HG03064 (cell line): ENCODE measurements around the gene ADAP1.

Source experiments
- ATAC-seq: cut with Tn5 transposase; IDR thresholded peaks from one replicate; pipeline ENCODE4 v1.9.1; 2021; ENCODE audit warnings: low read depth; ENCODE audit not compliant: unreplicated experiment

Gene ADAP1

GRCh38 chr7:990352-990932 lies 36.0 kb upstream of the ADAP1 start:
- ATAC-seq, result no peak

GRCh38 chr7:988963-989529 lies 34.6 kb upstream of the ADAP1 start:
- ATAC-seq, result no peak

GRCh38 chr7:988426-988911 lies 34.0 kb upstream of the ADAP1 start:
- no peak for ATAC-seq

- no peak for ATAC-seq
Measured at GRCh38 chr7:987909-988308, 33.4 kb upstream of the ADAP1 start.

GRCh38 chr7:986766-987751 lies 32.6 kb upstream of the ADAP1 start:
- ATAC-seq, result no peak

- ATAC-seq, result no peak
Measured at GRCh38 chr7:985915-986741, 31.6 kb upstream of the ADAP1 start.

- ATAC-seq, result no peak
Measured at GRCh38 chr7:985127-985416, 30.6 kb upstream of the ADAP1 start.

- ATAC-seq, result no peak
Measured at GRCh38 chr7:984361-985126, 30.1 kb upstream of the ADAP1 start.

- ATAC-seq, result no peak
Measured at GRCh38 chr7:983616-984071, 29.2 kb upstream of the ADAP1 start.

GRCh38 chr7:983004-983615 lies 28.6 kb upstream of the ADAP1 start, which contains the start of gene CYP2W1:
Gene CYP2W1 (plus strand): TSS chr7:983181. CDS start chr7:983212, 31 bp downstream.
- no peak for ATAC-seq

GRCh38 chr7:982511-983003 lies 28.1 kb upstream of the ADAP1 start:
- ATAC-seq, result no peak

- no peak for ATAC-seq
Measured at GRCh38 chr7:981793-982510, 27.5 kb upstream of the ADAP1 start.

- ATAC-seq, result no peak
Measured at GRCh38 chr7:979886-980571, 25.5 kb upstream of the ADAP1 start.

GRCh38 chr7:979151-979550 lies 24.7 kb upstream of the ADAP1 start:
- ATAC-seq, result no peak

- ATAC-seq, result no peak
Measured at GRCh38 chr7:978416-979091, 24.1 kb upstream of the ADAP1 start.

- no peak for ATAC-seq
Measured at GRCh38 chr7:978049-978346, 23.5 kb upstream of the ADAP1 start.

- ATAC-seq, result no peak
Measured at GRCh38 chr7:977326-978048, 23.0 kb upstream of the ADAP1 start.
